Kidney (tissue), 14 donors: ENCODE data around the gene HSFX3. TPM values are rescaled to one million over a fixed set of nuclear protein-coding genes. Genes with fewer than 3 reads are reported as not detected.
"Not testable (repeated sequence)": the region's sequence is repeated elsewhere in the genome, so short reads cannot be mapped to it uniquely, and the experiment has no call there.

Source experiments
- DNase-seq, 5 donors: peaks; one replicate each; pipeline ENCODE4 v3.0.0-alpha.2; 2013 to 2020
- FAIRE-seq: peaks from 2 replicates; lab custom pipeline; 2012; peaks lifted over from hg19 to GRCh38; lab: Jason Lieb, UNC
- H3K27ac ChIP-seq, 2 donors: one replicate each; pipeline ENCODE4 v1.7.0; 2013; ENCODE audit warnings: low read depth in 2 of 2, low read length in 2 of 2, inconsistent platforms in 1 of 2
- H3K27me3 ChIP-seq: one replicate; pipeline ENCODE4 v1.7.1; 2013; ENCODE audit warnings: low read length, inconsistent platforms; ENCODE audit not compliant: control insufficient read depth, insufficient read depth
- H3K36me3 ChIP-seq, 3 donors: one replicate each; pipeline versions ENCODE4 v1.7.0 to v1.7.1; 2013; ENCODE audit warnings: low read length in 3 of 3, control low read depth in 1 of 3, inconsistent platforms in 1 of 3; ENCODE audit not compliant: insufficient read depth in 3 of 3, control insufficient read depth in 2 of 3
- H3K4me1 ChIP-seq, 3 donors: one replicate each; pipeline versions ENCODE4 v1.7.0 to v1.7.1; 2013; ENCODE audit warnings: low read length in 3 of 3, inconsistent platforms in 1 of 3, low read depth in 1 of 3; ENCODE audit not compliant: control insufficient read depth in 2 of 3, insufficient read depth in 2 of 3
- H3K4me3 ChIP-seq, 3 donors: one replicate each; pipeline versions ENCODE4 v1.7.0 to v1.8.1; 2013; ENCODE audit warnings: low read length in 3 of 3, control low read depth in 1 of 3, inconsistent platforms in 1 of 3
- H3K9ac ChIP-seq, 3 donors: one replicate each; pipeline versions ENCODE4 v1.7.0 to v1.7.1; 2013; ENCODE audit warnings: low read length in 3 of 3, control low read depth in 1 of 3, inconsistent platforms in 1 of 3
- H3K9me3 ChIP-seq, 3 donors: one replicate each; pipeline versions ENCODE4 v1.7.0 to v1.7.1; 2013; ENCODE audit warnings: low read length in 3 of 3, control low read depth in 1 of 3, inconsistent platforms in 1 of 3; ENCODE audit not compliant: control insufficient read depth in 2 of 3, insufficient read depth in 1 of 3
- intact Hi-C: fragments of 100-400 bp; cut with DNase I; formaldehyde crosslinking; loops from one replicate; pipeline ENCODE4 v1.11.1; 2022
- polyA plus RNA-seq: library from polyadenylated mRNA; stranded (reverse); fragments of 350-450 nt; fragmentation: Illumina TruSeq; extraction: RNeasy Lipid Tissue Mini Kit (QIAGEN cat#74804); gene quantifications from one replicate; pipeline ENCODE4 v1.2.3, GENCODE V29; 2014; ENCODE audit warnings: low read depth, low replicate concordance; ENCODE audit not compliant: insufficient read depth
- total RNA-seq: library from RNA; stranded (reverse); fragmentation: NEBNext Ultra II Directional; extraction: Animal tissue kit (Norgen Biotek cat#: 25700); gene quantifications from one replicate; pipeline ENCODE4 v1.2.1, GENCODE V29; 2021
- TF ChIP-seq, protein P1 (sequence below): IDR thresholded peaks from 3 replicates; pipeline ENCODE4 v1.5.1; 2012; ENCODE audit warnings: mild to moderate bottlenecking, moderate library complexity, borderline replicate concordance; ENCODE audit not compliant: insufficient read depth; ENCODE audit errors: extremely low read depth
- donor health status: control.
- donor health status: control.
- donor health status: control.
- donor health status: control.
- donor health status: control.
- donor health status: DM: yes; HTN: yes; CAD: no.
- donor health status: Normal renal cell carcinoma (clear cell type).

HSFX3 gene
- total and polyA plus RNA-seq, 2 donors from 2014 or later: not detected

GRCh38 chrX:149533999-149534398 is 15.7 kb downstream of the HSFX3 start:
- intact Hi-C loops, H3K36me3 ChIP-seq, H3K4me3 ChIP-seq, H3K9ac ChIP-seq, H3K27me3 ChIP-seq, H3K9me3 ChIP-seq, H3K27ac ChIP-seq, DNase-seq, H3K4me1 ChIP-seq, FAIRE-seq: not testable (repeated sequence)

DNA sequence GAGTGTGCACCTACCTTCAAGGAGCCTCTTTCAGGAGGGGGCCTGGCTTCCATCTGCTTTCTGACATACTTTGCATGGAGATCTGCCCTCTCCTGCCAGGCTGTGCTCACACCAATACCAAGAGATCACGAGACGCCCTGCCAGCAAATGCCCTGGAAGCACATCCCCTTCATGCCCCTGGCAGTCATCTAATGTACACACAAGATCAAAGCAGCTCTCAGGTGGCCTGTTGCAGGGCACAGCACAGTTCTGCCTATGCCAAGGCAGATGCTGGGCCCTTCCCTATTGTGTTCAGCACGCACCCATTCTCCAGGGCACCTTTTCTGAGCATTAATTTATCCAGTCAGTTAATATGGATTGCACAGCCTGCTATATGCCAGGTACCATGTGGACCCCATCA is 16.9 kb downstream of the HSFX3 start:
- intact Hi-C loops, H3K9me3 ChIP-seq, H3K9ac ChIP-seq, H3K36me3 ChIP-seq, DNase-seq, H3K4me3 ChIP-seq, H3K27me3 ChIP-seq, H3K4me1 ChIP-seq, FAIRE-seq, H3K27ac ChIP-seq: not testable (repeated sequence)

DNA sequence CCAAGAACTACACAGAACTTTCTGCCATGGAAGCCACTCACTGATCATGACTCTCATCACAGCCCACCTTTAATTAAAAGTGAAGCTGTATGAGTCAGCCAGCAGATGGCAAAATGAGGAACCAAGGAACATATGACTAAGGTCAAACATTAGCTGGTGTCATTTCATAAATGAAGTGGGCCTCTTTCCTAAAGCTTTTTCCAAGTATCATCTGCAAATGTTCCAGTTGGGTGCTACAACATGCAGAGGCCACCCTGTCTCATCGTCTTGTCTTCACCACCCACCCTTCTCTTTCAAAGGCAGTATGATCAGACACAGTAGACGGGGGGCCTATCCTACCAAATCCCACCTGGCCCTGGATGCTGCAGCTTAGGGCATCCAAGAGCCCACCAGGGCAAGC is 18.1 kb downstream of the HSFX3 start:
- no peak overlapping the region for H3K9ac ChIP-seq
- H3K27me3 ChIP-seq: no peaks in the 10 kb centered on the region
- H3K36me3 ChIP-seq: peaks cover 0 to 4% (median 2%) of the 10 kb centered on the region in 3 donors
- H3K4me3 ChIP-seq: no peak overlapping the region
- H3K4me1 ChIP-seq: no peaks in the 10 kb centered on the region
- intact Hi-C loops: no loop called here
- no peak overlapping the region for H3K27ac ChIP-seq
- H3K9me3 ChIP-seq: no peaks in the 10 kb centered on the region
- FAIRE-seq (no peak), DNase-seq (no peak)
- TF ChIP-seq, protein P1, sequence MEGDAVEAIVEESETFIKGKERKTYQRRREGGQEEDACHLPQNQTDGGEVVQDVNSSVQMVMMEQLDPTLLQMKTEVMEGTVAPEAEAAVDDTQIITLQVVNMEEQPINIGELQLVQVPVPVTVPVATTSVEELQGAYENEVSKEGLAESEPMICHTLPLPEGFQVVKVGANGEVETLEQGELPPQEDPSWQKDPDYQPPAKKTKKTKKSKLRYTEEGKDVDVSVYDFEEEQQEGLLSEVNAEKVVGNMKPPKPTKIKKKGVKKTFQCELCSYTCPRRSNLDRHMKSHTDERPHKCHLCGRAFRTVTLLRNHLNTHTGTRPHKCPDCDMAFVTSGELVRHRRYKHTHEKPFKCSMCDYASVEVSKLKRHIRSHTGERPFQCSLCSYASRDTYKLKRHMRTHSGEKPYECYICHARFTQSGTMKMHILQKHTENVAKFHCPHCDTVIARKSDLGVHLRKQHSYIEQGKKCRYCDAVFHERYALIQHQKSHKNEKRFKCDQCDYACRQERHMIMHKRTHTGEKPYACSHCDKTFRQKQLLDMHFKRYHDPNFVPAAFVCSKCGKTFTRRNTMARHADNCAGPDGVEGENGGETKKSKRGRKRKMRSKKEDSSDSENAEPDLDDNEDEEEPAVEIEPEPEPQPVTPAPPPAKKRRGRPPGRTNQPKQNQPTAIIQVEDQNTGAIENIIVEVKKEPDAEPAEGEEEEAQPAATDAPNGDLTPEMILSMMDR: no peak

DNA sequence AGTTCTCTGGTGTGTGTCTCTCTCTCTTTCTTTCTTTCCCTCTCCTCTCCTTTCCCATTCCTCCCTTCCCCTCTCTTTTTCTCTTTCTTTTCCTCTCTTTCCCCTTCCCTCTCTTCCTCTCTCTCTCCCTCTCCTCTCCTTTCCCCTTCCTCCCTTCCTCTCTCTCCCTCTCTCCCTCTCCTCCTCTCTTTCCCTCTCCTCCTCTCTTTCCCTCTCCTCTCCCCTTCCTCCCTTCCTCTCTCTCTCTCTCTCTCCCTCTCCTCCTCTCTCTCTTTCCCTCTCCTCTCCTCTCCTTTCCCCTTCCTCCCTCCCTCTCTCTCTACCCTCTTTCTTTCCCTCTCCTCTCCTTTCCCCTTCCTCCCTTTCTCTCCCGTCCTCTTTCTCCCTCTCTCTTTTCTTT is 21.3 kb downstream of the HSFX3 start:
- no peak overlapping the region for H3K9ac ChIP-seq
- no peaks in the 10 kb centered on the region for H3K27me3 ChIP-seq
- no peak overlapping the region for H3K4me3 ChIP-seq
- DNase-seq (no peak), FAIRE-seq (no peak)
- intact Hi-C loops: no loop called here
- H3K36me3 ChIP-seq: peaks cover 0 to 4% (median 2%) of the 10 kb centered on the region in 3 donors
- H3K4me1 ChIP-seq: no peaks in the 10 kb centered on the region
- no peaks in the 10 kb centered on the region for H3K9me3 ChIP-seq
- TF ChIP-seq, protein P1: no peak
- no peak overlapping the region for H3K27ac ChIP-seq
